Islet precursor cell (in vitro differentiated cells): ENCODE results near the gene NPY5R.
A peak's percentile ranks its signal among the peaks of the same experiment; 100 is the strongest.

Source experiments
- DNase-seq: peaks from one replicate; pipeline ENCODE4 v3.0.0-alpha.2; 2018

NPY5R gene

DNA sequence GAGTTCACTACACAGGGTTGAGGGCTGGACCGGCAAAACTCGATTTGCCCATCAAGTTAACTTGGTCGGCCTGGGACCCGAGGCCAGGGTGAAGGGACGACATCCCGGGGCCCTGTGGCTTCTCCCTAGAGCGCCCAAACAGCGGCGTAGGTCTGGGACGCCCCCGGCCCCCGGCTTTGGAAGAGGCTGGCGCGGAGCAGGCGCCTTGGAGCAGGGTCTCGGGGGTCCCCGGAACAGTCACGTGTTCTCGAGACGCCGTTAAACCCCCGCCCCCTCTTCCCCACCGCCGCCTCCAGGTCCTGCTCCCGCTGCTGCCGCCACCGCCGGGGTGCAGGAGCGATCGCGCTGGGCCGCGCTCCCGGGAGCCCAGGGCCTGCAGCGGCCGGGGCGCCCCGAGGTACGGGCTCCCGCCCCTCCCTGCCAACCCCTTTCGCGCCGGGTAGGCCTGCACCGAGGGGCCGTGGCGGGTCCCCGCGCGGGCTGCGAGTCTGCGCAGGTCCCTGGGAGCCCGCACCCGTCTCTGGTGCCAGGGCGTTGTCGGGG lies at the start of gene NPY5R:
Gene NPY5R, plus strand, starts transcription at position 289 of the 543 bp plus-strand sequence. CDS start 6,382 bp downstream, outside the sequence.
- no peak for DNase-seq

DNA sequence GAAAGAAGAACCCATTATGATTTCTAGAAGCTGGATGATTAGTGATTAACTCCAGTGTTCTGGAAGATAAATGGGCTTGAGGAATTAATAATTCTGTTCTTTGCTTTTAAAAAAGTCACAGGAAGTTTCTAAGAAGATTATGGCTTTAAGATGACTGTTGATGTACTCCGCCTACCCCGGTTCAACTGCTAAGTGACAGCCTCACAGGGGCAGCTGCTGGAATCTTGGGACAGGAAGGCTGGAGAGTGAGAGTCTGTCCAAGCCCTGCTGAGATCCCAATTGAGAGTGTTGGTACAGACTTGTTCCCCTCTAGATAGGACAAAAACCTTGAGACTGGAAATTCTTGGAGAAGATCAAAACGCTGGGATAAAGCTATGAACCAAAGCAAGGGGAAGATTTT lies 48.6 kb upstream of the NPY5R start:
- DNase-seq, result no peak

GRCh38 chr4:163300445-163300844 lies 43.2 kb upstream of the NPY5R start:
- DNase-seq, result no peak

DNA sequence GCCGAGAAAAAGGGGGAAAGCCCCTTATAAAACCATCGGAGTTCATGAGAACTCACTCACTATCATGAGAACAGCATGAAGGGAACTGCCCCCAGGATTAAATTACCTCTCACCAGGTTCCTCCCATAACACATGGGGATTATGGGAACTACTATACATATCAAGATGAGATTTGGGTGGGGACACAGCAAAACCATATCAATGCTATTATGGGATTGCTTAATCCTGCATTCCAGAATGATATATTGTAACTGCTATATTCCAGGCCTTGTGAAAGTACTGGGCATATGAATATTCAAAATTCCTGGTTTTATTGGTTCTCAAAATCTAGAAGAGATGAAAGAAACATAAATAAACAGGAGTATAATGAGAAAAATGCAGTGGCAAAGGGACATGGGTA lies 40.6 kb upstream of the NPY5R start:
- no peak for DNase-seq

- DNase-seq, result no peak
Measured at GRCh38 chr4:163309466-163309865, 34.2 kb upstream of the NPY5R start.

DNA sequence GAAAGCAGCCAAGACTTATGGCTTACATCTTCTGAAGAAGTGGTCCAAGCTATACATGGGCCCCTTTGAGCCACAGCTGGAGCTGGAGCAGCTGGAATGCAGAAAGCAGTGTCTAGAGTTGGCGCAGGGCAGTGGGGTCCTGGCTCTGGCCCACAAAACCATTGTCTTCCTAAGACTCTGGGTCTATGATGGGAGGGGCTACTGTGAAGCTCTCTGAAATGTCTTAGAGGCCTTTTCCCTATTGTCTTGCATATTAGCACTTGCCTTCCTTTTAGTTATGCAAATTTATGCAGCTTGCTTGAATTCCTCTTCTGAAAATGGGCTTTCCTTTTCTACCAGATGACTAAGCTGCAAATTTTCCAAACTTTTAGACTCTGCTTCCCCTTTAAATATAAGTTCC lies 26.6 kb upstream of the NPY5R start:
- DNase-seq, result no peak

DNA sequence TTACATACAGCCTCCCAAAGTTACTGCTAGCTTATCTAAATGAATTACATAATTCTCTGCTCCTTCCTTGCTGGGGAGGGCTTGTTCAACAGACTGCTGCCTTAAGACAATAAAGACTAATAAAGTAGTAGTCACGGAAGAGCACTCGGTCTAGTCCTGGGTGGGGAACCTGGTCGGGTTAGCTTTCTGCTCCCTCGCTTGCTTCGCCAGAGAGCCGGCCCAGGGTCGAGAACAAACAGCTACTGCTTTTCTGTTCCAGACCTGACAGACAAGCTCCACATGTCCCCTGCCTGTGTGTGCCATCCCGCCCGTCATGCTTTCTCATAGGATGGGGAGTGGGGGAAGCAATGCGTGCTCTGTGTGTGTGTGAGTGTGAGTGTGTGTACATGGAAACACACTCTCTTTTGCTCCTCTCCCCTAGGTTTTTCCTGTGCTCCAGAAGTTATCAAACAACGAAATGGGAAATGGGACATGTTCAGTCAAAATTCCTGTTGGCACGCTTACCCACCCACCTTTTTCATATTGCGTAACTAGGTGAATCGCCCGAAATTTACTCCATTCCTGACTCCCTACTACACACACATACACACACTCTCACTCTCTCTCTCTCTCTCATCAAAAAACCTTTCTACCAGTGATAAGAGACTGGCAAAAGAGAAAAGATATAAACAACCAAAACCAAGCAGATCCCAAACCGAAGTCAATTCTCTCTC lies 12.6 kb upstream of the NPY5R start:
- no peak for DNase-seq

GRCh38 chr4:163331629-163332376 lies 11.9 kb upstream of the NPY5R start:
- DNase-seq, result peak; percentile 67

- DNase-seq, result peak; percentile 92
Measured at GRCh38 chr4:163332526-163333406, 10.9 kb upstream of the NPY5R start, which contains the start of gene NPY1R. Gene NPY1R (minus strand): TSS chr4:163332596. CDS start chr4:163326554, 6,042 bp downstream.

DNA sequence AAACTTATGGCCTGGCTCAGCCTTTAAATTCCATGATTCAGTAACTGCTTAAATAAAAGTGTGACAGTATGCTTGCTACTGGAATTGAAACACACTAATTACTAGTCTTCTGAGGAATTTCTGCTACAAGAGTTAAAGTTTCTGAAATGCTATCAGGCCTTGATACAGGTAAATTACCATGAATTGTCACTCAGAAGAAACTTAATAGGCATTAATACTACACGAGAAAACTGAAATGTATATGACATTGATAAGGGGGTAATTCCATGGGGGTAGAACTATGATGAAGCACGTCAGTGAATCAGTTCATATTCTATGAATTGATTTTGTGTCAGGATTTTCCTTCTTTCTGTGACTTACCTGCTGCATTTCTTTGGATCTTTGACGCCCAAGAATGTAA lies 8.3 kb upstream of the NPY5R start:
- no peak for DNase-seq

DNA sequence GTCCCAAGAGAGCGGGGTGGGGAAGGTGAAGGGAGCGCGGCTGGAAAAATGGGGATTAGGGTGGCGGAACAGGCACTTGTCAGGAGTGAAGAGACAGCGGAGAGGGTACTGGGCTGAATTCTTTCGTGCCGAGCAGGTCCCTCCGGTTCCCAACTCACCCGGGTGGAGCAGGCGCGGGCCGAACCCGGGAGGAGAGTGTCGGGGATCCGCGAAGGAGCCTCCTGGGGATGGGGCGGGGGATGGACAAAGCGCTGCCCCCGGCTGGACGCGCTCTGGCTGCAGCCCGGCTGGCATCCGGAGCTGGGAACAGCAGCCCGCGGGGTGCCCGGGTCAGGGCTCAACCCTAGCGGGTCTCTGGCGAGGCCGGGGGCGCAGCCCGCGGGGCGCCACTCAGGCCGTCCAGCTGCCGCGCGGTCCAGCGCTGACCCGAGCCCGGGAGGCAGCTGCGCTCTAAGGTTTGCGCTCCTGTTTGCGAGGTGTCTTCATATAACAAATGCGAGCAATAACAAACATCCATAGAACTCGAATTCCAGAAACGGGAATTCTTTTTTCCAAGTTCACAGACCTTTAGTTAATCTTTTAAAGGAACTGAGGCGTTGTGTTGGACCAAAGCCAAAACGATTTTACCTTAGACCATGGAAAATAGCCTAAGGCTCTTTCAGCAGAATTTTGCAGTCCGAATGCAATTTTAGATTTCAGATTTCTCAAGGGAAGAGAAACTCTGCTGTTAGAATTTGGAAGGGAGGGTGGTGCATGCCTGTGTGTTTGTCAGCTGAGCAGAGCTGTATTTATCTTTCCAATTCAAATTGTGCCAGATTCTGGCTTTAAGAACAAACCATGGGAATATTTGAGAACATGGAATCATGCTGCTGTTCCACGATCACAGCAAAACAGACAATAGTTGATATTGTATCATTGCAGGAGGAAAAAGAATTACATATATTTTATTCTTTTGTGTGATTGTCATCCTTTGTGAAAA lies 744 bp downstream of the NPY5R start:
- peak; percentile 60 for DNase-seq

DNA sequence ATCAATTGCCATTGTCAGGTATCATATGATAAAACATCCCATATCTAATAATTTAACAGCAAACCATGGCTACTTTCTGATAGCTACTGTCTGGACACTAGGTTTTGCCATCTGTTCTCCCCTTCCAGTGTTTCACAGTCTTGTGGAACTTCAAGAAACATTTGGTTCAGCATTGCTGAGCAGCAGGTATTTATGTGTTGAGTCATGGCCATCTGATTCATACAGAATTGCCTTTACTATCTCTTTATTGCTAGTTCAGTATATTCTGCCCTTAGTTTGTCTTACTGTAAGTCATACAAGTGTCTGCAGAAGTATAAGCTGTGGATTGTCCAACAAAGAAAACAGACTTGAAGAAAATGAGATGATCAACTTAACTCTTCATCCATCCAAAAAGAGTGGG lies 7.0 kb downstream of the NPY5R start:
- no peak for DNase-seq

DNA sequence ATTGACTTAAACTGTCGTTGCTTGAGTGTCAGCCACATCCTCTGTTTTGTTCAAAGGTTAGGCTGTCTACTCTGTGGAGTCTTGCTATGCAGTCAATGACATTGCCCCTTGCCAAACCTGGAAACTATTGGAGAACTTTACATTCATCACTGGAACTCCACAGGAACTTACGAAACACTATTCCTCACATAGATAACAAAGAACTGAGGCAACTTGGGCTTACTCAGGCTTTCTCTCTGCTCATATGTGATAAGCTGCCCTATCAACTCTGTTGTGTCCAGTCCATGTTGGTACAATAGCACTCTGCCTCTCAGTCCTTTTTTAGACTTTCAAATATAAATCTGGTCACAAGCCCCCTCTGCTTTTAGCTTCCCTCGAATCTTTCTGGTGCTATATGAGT lies 9.4 kb downstream of the NPY5R start:
- no peak for DNase-seq

GRCh38 chr4:163356104-163356503 lies 12.4 kb downstream of the NPY5R start:
- no peak for DNase-seq

GRCh38 chr4:163367651-163368050 lies 24.0 kb downstream of the NPY5R start:
- no peak for DNase-seq

- no peak for DNase-seq
Measured at GRCh38 chr4:163372029-163372428, 28.3 kb downstream of the NPY5R start.

DNA sequence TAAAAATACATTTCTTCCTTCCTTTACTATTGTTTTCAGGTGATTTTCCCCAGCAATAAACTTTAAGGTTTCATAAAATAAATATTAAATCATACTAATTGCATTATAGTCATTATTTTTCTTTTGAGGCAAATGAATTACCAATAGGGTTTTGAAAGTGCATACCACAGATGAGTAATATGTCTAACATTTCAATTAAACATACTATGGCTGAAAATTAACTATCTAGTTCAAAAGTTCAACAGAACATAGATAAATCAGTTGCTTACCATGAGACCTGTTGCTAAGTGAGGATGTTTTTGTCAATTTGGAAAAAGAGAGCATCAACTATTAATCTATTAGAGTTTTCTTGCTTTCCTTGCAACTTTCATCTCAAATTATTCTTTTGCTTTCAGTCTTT lies 35.0 kb downstream of the NPY5R start:
- no peak for DNase-seq

GRCh38 chr4:163380703-163381102 lies 37.0 kb downstream of the NPY5R start:
- no peak for DNase-seq

DNA sequence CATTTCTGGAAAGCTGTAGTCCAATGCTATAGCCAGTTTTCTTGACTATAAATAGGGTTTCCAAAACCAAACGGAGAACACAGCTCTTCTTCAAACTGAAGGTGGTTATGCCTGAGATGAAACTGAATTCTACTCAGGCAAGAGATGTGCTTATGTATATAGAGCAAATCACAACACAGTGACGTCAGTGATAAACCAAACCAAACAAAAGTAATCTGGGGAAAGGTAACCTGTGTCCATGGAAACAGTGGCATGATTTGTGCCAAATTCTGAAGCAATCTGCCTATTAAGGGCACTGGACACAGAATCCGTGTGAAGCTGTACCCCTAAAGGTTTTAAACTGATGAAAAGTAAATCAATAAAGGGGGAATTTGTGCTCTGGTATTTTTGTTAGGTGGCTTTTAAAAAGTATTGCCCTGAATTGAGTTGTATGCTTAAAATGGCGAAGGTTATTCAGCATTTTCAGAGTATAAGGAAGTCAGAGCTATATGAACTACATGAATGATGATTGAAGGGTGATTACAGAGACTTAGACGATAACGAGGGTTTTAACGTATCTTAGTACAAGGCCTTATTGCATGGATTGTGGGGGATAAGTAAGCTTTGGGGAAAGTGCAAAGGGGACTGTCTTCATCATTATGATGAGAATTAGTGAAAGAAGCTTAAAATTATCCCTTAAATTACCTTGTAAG lies 38.6 kb downstream of the NPY5R start:
- no peak for DNase-seq

DNA sequence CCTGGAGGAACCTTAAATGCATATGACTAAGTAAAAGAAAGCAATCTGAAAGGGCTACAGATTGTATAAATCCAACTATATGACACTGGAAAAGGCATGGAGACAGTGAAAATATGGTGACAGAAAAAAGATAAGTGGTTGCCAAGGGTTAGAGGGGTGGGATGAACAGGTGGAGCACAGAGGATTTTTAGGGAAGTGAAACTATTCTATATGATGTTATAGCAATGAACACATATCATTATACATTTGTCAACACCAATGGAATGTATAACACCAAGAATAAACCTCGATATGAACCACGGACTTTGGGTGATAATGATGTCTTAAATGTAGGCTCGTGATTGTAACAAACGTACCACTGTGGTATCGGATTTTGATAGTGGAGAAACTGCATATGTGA lies 40.7 kb downstream of the NPY5R start:
- no peak for DNase-seq

GRCh38 chr4:163384926-163385325 lies 41.2 kb downstream of the NPY5R start:
- DNase-seq, result no peak
